Measurements from ENCODE around the gene ZNF445. TPM values are rescaled to one million over a fixed set of nuclear protein-coding genes. Genes with fewer than 3 reads are reported as not detected.

The ZNF445 gene
- total RNA-seq, 1 donor from 2014 or later, result 20.9 TPM

DNA sequence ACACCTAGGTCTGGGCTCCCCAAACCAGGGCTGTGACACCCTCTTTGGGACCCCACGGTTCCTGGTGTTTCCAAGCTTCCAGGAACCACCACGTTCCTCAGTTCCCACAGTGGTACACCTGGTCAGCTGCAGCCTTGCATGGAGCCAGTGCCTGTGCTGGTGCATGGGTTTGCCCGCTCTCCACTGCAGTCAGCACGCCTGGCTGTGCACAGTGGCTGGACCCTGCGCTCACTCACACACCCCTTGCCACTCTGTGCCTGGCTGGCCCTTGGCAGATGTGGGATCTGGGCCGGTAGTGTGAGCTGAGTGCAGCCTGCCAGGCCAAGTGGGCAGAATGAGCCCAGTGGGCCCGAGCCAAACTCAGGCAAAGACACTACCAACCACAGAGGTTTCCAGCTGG is 90.1 kb downstream of the ZNF445 start:
- Histone ChIP-seq H3K27me3 (ENCODE audit: insufficient read depth, low read length) (no peaks in the 10 kb centered on the region), H3K4me1 (ENCODE audit: insufficient read depth, low read length) (no peaks in the 10 kb centered on the region), H2AFZ (ENCODE audit: low read depth, low read length) (no peak overlapping the region), H3K36me3 (ENCODE audit: insufficient read depth, low read length) (no peaks in the 10 kb centered on the region), H3K4me2 (ENCODE audit: low read length) (no peak overlapping the region), H3K27ac (ENCODE audit: low read depth, low read length) (no peak overlapping the region), H3K9me3 (ENCODE audit: insufficient read depth, low read depth, low read length) (peaks cover 12% of the 10 kb centered on the region), H3K9ac (ENCODE audit: low read length) (no peak overlapping the region), H3K79me2 (ENCODE audit: insufficient read depth, low read length) (no peaks in the 10 kb centered on the region), H4K20me1 (ENCODE audit: insufficient read depth, low read length) (no peaks in the 10 kb centered on the region), H3K4me3 (ENCODE audit: insufficient read depth, low read depth, low read length) (no peak overlapping the region)
- no peak for FAIRE-seq
- no peak for TF ChIP-seq EZH2 (IDR thresholded peaks at IDR 0.05; ENCODE audit: insufficient read depth, low read length)
- TF ChIP-seq, protein P1, sequence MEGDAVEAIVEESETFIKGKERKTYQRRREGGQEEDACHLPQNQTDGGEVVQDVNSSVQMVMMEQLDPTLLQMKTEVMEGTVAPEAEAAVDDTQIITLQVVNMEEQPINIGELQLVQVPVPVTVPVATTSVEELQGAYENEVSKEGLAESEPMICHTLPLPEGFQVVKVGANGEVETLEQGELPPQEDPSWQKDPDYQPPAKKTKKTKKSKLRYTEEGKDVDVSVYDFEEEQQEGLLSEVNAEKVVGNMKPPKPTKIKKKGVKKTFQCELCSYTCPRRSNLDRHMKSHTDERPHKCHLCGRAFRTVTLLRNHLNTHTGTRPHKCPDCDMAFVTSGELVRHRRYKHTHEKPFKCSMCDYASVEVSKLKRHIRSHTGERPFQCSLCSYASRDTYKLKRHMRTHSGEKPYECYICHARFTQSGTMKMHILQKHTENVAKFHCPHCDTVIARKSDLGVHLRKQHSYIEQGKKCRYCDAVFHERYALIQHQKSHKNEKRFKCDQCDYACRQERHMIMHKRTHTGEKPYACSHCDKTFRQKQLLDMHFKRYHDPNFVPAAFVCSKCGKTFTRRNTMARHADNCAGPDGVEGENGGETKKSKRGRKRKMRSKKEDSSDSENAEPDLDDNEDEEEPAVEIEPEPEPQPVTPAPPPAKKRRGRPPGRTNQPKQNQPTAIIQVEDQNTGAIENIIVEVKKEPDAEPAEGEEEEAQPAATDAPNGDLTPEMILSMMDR (IDR thresholded peaks at IDR 0.05; ENCODE audit: insufficient read depth, low read depth, low read length), result no peak
- H3K9me3 Mint-ChIP-seq (ENCODE audit: unreplicated experiment), result peaks cover 3% of the 10 kb centered on the region
- no peaks in the 10 kb centered on the region for H3K27me3 Mint-ChIP-seq (ENCODE audit: low read depth, unreplicated experiment)
- peaks cover 6% of the 10 kb centered on the region for H3K36me3 Mint-ChIP-seq (ENCODE audit: low read depth, unreplicated experiment)
- no peak for DNase-seq (ENCODE audit: low read depth)
- H3K4me1 Mint-ChIP-seq (ENCODE audit: low read depth, unreplicated experiment), result no peaks in the 10 kb centered on the region
- H3K4me3 Mint-ChIP-seq (ENCODE audit: unreplicated experiment), result no peak overlapping the region
- no peak overlapping the region for H3K27ac Mint-ChIP-seq (ENCODE audit: unreplicated experiment)

Other genes starting within 250 kb of the ZNF445 start
- not detected in 2 replicates for gene TOPAZ1, start 235.8 kb downstream of the ZNF445 start, total RNA-seq
- 22.8 and 25.5 TPM in 2 replicates for gene TCAIM, start 138.9 kb downstream of the ZNF445 start, total RNA-seq
- 4.8 and 5.7 TPM in 2 replicates for gene ZKSCAN7, start 77.5 kb upstream of the ZNF445 start, total RNA-seq
- gene ZNF660, start 107.3 kb upstream of the ZNF445 start, total RNA-seq, result 5.5 and 6.7 TPM in 2 replicates
- gene ZNF197, start 147.4 kb upstream of the ZNF445 start, total RNA-seq, result 20.4 and 23.6 TPM in 2 replicates
- gene ZNF35, start 171.1 kb upstream of the ZNF445 start, total RNA-seq, result 14.5 and 16.8 TPM in 2 replicates
- 1.9 and 2.2 TPM in 2 replicates for gene ZNF502, start 235.0 kb upstream of the ZNF445 start, total RNA-seq